Subcutaneous adipose tissue (tissue), 4 donors: ENCODE data around the gene R3HDM2. TPM values are rescaled to one million over a fixed set of nuclear protein-coding genes. Genes with fewer than 3 reads are reported as not detected.

ENCODE experiments used
- total RNA-seq, 4 donors: library from RNA; depleted of rRNA; stranded (reverse); fragments of >200 nt; gene quantifications; one replicate each; pipeline ENCODE4 v1.1.0, GENCODE V29; 2016
- TF ChIP-seq, protein P1 (sequence below): fragments of 450-650 bp; IDR thresholded peaks from one replicate; pipeline ENCODE4 v1.5.1; 2016; ENCODE audit warnings: low read depth, mild to moderate bottlenecking, control low read depth, antibody characterized with exemption, moderate library complexity

R3HDM2 gene
- total RNA-seq, 4 donors from 2014 or later, result 48.2 to 51.2 (median 48.7) TPM

DNA sequence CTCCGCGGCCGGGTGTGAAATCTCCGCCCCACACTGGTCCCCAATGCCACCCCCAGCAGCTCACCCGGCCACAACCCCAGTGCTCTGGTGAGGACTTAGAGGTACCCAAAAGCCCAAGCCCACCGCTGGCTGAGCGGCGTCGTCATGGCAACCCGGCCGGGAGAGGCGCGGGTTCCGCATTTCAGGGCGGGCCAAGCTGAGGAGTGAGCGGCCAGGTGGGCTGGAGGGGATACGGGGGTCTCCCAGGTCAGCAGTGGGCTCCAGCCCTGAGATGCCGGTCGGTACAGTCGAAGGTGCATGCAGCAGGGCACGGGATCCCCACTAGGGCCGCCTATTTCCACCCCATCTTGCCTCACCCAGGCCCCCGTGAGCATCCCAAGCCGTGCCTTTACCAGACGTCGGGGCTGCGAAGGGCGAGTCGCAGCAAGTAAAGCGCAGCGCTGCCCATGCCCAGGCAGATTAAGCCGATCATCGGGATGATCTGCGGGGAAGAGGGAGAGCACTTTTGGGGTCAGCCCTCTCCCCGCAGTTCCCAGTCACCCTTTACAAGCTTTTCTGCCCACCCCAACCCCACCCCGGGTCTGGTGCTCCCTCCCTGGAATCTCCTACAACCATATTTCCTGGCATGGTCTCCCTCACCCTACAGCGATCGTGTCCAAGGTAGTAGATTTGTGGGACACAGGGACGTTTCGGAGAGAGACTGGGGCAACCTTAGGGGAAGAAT is 194.5 kb downstream of the R3HDM2 start:
- TF ChIP-seq, protein P1, sequence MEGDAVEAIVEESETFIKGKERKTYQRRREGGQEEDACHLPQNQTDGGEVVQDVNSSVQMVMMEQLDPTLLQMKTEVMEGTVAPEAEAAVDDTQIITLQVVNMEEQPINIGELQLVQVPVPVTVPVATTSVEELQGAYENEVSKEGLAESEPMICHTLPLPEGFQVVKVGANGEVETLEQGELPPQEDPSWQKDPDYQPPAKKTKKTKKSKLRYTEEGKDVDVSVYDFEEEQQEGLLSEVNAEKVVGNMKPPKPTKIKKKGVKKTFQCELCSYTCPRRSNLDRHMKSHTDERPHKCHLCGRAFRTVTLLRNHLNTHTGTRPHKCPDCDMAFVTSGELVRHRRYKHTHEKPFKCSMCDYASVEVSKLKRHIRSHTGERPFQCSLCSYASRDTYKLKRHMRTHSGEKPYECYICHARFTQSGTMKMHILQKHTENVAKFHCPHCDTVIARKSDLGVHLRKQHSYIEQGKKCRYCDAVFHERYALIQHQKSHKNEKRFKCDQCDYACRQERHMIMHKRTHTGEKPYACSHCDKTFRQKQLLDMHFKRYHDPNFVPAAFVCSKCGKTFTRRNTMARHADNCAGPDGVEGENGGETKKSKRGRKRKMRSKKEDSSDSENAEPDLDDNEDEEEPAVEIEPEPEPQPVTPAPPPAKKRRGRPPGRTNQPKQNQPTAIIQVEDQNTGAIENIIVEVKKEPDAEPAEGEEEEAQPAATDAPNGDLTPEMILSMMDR, result no peak

DNA sequence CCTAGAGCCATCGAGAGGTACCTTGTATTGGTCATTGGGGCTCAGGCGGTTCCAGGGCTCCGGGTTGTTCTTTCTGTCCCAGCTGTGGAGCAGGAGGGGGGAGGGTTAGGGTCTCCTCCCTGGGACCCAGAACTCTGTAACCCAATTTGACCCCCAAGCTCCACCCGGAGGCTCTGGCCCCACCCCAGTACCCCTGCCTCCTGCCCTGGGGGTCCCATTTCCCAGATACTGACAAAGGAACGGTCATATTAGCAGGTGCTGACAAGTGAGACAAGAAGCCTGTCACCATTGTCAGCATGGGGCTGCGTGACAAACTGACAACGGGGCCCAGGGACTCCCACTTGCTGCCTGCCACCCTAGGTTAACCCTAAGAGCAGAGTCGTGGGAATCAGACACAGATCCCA is 195.1 kb downstream of the R3HDM2 start:
- TF ChIP-seq, protein P1, result no peak

GRCh38 chr12:57235017-57235727 is 195.7 kb downstream of the R3HDM2 start:
- TF ChIP-seq, protein P1, result no peak

DNA sequence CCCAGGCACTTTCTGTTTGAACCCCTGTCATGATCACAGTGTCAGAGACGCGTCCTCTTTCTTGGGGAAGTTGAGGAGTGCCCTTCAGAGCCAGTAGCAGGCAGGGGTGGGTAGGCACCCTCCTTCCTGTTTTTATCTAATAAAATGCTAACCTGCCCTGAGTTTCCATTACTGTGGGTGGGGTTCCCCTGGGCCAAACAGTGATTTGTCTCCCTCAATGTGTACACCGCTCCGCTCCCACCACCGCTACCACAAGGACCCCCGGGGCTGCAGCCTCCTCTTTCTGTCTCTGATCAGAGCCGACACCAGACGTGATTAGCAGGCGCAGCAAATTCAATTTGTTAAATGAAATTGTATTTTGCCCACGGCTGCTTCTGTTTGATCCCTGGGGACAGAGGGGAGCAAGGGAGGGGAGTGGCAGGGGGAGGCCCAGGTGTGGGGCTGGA is 196.2 kb downstream of the R3HDM2 start:
- TF ChIP-seq, protein P1, result no peak

GRCh38 chr12:57234233-57234570 is 196.6 kb downstream of the R3HDM2 start:
- TF ChIP-seq, protein P1, result no peak

DNA sequence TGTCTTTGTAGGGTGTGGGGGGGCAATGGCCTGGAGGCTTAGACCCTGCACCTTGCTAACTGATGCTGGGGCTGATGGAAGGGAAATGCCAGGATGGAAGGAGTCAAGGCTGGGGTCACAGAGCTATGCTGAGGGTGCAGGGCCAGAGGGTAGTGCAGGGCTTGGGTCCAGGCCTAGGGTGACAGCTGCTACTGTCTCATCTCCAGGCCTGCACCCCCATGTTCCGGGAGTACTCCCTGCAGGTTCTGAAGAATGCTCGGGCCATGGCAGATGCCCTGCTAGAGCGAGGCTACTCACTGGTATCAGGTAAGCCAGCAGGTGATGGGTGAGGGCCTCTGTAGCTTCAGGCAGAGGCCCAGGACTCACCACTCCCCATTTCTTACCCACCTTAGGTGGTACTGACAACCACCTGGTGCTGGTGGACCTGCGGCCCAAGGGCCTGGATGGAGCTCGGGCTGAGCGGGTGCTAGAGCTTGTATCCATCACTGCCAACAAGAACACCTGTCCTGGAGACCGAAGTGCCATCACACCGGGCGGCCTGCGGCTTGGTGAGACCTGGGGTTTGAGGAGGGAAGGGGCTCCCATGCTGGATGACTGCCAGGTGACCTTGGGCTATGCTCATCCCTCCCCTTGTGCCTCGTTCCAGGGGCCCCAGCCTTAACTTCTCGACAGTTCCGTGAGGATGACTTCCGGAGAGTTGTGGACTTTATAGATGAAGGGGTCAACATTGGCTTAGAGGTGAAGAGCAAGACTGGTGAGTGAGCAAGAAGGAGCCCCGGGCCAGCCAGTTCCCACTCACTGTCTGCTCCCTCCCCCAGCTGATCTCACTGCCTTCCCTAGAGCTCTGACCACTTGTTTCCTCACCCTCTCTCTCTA is 197.2 kb downstream of the R3HDM2 start:
- TF ChIP-seq, protein P1, result no peak
